HepG2 (cell line): ENCODE data around the gene APOA1. TPM values are rescaled to one million over a fixed set of nuclear protein-coding genes. Genes with fewer than 3 reads are reported as not detected.

ENCODE experiments used
- ATAC-seq: fragments of 200-7000 bp; cut with Tn5 transposase; 3 replicates; pipeline ENCODE4 v1.9.1; 2020; ENCODE audit warnings: mild to moderate bottlenecking, moderate library complexity
- BruUV-seq: library from RNA; stranded (reverse); fragments of 400-500 nt; replicated peaks from 2 replicates; lab custom pipeline; 2021; lab: Mats Ljungman, UMichigan
- CTCF ChIA-PET: fragments of 300-600 bp; formaldehyde crosslinking; extraction: SDS; loops from one replicate; lab custom pipeline; 2021; ENCODE audit warnings: low total read pairs, inconsistent platforms, low intra/inter-chr PET ratio; lab: Yijun Ruan, JAX
- POLR2A ChIA-PET: fragments of 350-600 bp; sonication (Branson Sonifier 250); formaldehyde crosslinking; loops from one replicate; lab custom pipeline; 2020; ENCODE audit warnings: antibody characterized with exemption, inconsistent platforms; lab: Yijun Ruan, JAX
- DNase-seq: peaks from one replicate; pipeline ENCODE4 v3.0.0-alpha.2; 2015; ENCODE audit warnings: low spot score
- FAIRE-seq: peaks from 3 replicates; lab custom pipeline; 2011; peaks lifted over from hg19 to GRCh38; lab: Jason Lieb, UNC
- H2AFZ ChIP-seq: one replicate; pipeline ENCODE4 v1.6.1; 2011; ENCODE audit warnings: low read length, inconsistent platforms
- H3K27ac ChIP-seq: fragments of 300-600 bp; 3 replicates; pipeline ENCODE4 v1.8.0; 2011; ENCODE audit warnings: mixed run types, mild to moderate bottlenecking, mixed read lengths, low read length, inconsistent platforms; ENCODE audit not compliant: insufficient read depth; ENCODE audit errors: extremely low read length
- H3K27me3 ChIP-seq, 2 experiments: fragments of 200-600 bp in 1 of 2; 2 replicates in 1 of 2; 3 replicates in 1 of 2; pipeline versions ENCODE4 v1.6.0 to v1.8.0; 2011; ENCODE audit warnings: low read length in 2 of 2, mild to moderate bottlenecking in 2 of 2, moderate library complexity in 2 of 2, inconsistent platforms in 1 of 2; ENCODE audit not compliant: insufficient read depth in 2 of 2, control insufficient read depth in 1 of 2
- H3K36me3 ChIP-seq, 2 experiments: fragments of 200-600 bp in 1 of 2; replicated peaks in 1 of 2; 2 replicates in 1 of 2; 3 replicates in 1 of 2; pipeline versions ENCODE4 v1.5.1 to v1.8.0; 2011; ENCODE audit warnings: low read length in 2 of 2, inconsistent platforms in 1 of 2; ENCODE audit not compliant: insufficient read depth in 2 of 2, control insufficient read depth in 1 of 2
- H3K4me1 ChIP-seq: 2 replicates; pipeline ENCODE4 v1.5.1; 2012; ENCODE audit warnings: low read length, inconsistent platforms; ENCODE audit not compliant: insufficient read depth
- H3K4me2 ChIP-seq: 2 replicates; pipeline ENCODE4 v1.6.0; 2011; ENCODE audit warnings: low read depth, low read length, inconsistent platforms
- H3K4me3 ChIP-seq, 3 experiments: fragments of 200-600 bp in 1 of 3; sonication (generic), shearing (Covaris generic) in 1 of 3; replicated peaks in 1 of 3; 2 replicates each; pipeline ENCODE4 v1.5.1; 2011 to 2016; ENCODE audit warnings: low read length in 3 of 3, inconsistent platforms in 2 of 3, low read depth in 2 of 3, mild to moderate bottlenecking in 2 of 3, control low read depth in 1 of 3, mixed read lengths in 1 of 3; ENCODE audit not compliant: insufficient read depth in 1 of 3
- H3K79me2 ChIP-seq: one replicate; pipeline ENCODE4 v1.6.1; 2011; ENCODE audit warnings: low read length, inconsistent platforms; ENCODE audit not compliant: insufficient read depth
- H3K9ac ChIP-seq: 2 replicates; pipeline ENCODE4 v1.6.0; 2011; ENCODE audit warnings: mild to moderate bottlenecking, low read depth, low read length, inconsistent platforms; ENCODE audit not compliant: insufficient read depth
- H3K9me3 ChIP-seq: 2 replicates; pipeline ENCODE4 v1.5.1; 2012; ENCODE audit warnings: mild to moderate bottlenecking, low read length
- H4K20me1 ChIP-seq: 2 replicates; pipeline ENCODE4 v1.6.0; 2011; ENCODE audit warnings: inconsistent platforms, mild to moderate bottlenecking, low read length, moderate library complexity; ENCODE audit not compliant: insufficient read depth
- CREB1 ChIP-seq, 2 experiments: fragments of 450-650 bp in 1 of 2; IDR thresholded peaks; 2 replicates each; pipeline ENCODE4 v1.6.1; 2016 to 2017; ENCODE audit warnings: control low read depth in 1 of 2, mild to moderate bottlenecking in 1 of 2, missing compliant biosample characterization in 1 of 2, missing genetic modification characterization in 1 of 2
- DBP ChIP-seq: sonication (generic); formaldehyde crosslinking; IDR thresholded peaks from 2 replicates; pipeline ENCODE4 v1.4.0; 2020; ENCODE audit warnings: missing genetic modification reagents; ENCODE audit errors: not compliant biosample characterization
- FOSL2 ChIP-seq: sonication (generic); formaldehyde crosslinking; IDR thresholded peaks from 2 replicates; pipeline ENCODE4 v1.4.0; 2020; ENCODE audit warnings: missing genetic modification reagents
- JUND ChIP-seq: sonication (generic); formaldehyde crosslinking; IDR thresholded peaks from 2 replicates; pipeline ENCODE4 v1.8.0; 2022; ENCODE audit warnings: mild to moderate bottlenecking, missing genetic modification reagents
- NFKBIZ ChIP-seq: IDR thresholded peaks from 2 replicates; pipeline ENCODE4 v1.6.1; 2018; ENCODE audit warnings: missing genetic modification reagents, missing compliant biosample characterization
- RARA ChIP-seq: IDR thresholded peaks from 2 replicates; pipeline ENCODE4 v1.6.1; 2016; ENCODE audit warnings: missing genetic modification reagents, missing compliant biosample characterization
- SCMH1 ChIP-seq: sonication (generic); formaldehyde crosslinking; IDR thresholded peaks from 2 replicates; pipeline ENCODE4 v1.9.0; 2021; ENCODE audit warnings: missing genetic modification reagents, mild to moderate bottlenecking, borderline replicate concordance
- USF2 ChIP-seq, 2 experiments: sonication (generic) in 1 of 2; formaldehyde crosslinking in 1 of 2; IDR thresholded peaks; 2 replicates each; pipeline versions ENCODE4 v1.5.1 to v1.6.1; 2011 to 2020; ENCODE audit warnings: borderline replicate concordance in 1 of 2, low read depth in 1 of 2, low read length in 1 of 2, mild to moderate bottlenecking in 1 of 2, missing genetic modification reagents in 1 of 2, moderate library complexity in 1 of 2
- ZMYM3 ChIP-seq: sonication (generic); formaldehyde crosslinking; IDR thresholded peaks from 2 replicates; pipeline ENCODE4 v1.5.1; 2020; ENCODE audit warnings: mild to moderate bottlenecking, missing genetic modification reagents
- ZNF180 ChIP-seq: sonication (generic); formaldehyde crosslinking; IDR thresholded peaks from 2 replicates; pipeline ENCODE4 v1.4.0; 2020; ENCODE audit warnings: low read depth, missing genetic modification reagents, borderline replicate concordance
- ZNF556 ChIP-seq: sonication (generic); formaldehyde crosslinking; IDR thresholded peaks from 2 replicates; pipeline ENCODE4 v1.4.0; 2020; ENCODE audit warnings: mild to moderate bottlenecking, missing genetic modification reagents, borderline replicate concordance
- ZNF574 ChIP-seq: sonication (generic); formaldehyde crosslinking; IDR thresholded peaks from 2 replicates; pipeline ENCODE4 v1.4.0; 2020; ENCODE audit warnings: missing genetic modification reagents
- ZSCAN31 ChIP-seq: sonication (generic); formaldehyde crosslinking; IDR thresholded peaks from 2 replicates; pipeline ENCODE4 v1.5.0; 2020; ENCODE audit warnings: low read depth, mild to moderate bottlenecking, missing genetic modification reagents
- WGBS: methylation state at CpG from one replicate; pipeline ENCODE4 v1.1.6; 2017; ENCODE audit warnings: low lambda C conversion rate; 5-methylcytosine and 5-hydroxymethylcytosine counted together
- in situ Hi-C: cut with HindIII; loops from 2 replicates; pipeline ENCODE4 v1.10.0; 2017; ENCODE audit warnings: low pct_unique_long_range_greater_than_20kb; ENCODE audit not compliant: extremely low pct_ligation_motif_present
- intact Hi-C: fragments of 100-400 bp; cut with micrococcal nuclease; formaldehyde crosslinking; loops from one replicate; pipeline ENCODE4 v1.10.0; 2022; ENCODE audit not compliant: unreplicated experiment
- polyA plus RNA-seq, 8 experiments: library from polyadenylated mRNA; depleted of rRNA in 3 of 8; stranded (reverse) in 7 of 8; unstranded in 1 of 8; fragments of >200 nt; fragmentation: Illumina TruSeq in 4 of 8; extraction: Trizol in 4 of 8; gene quantifications; 2 replicates each; pipeline versions ENCODE4 v1.2.1 to v1.2.3, GENCODE V29; 2011 to 2016; ENCODE audit warnings: low read depth in 4 of 8, missing spikeins in 1 of 8, mixed read lengths in 1 of 8; ENCODE audit not compliant: insufficient read depth in 1 of 8
- total RNA-seq, 5 experiments: library from RNA; depleted of rRNA; stranded (reverse); fragments of >200 nt; fragmentation: Illumina TruSeq; extraction: Trizol; gene quantifications; 2 replicates each; pipeline ENCODE4 v1.2.3, GENCODE V29; 2016; ENCODE audit warnings: low read depth in 1 of 5
- TF ChIP-seq, protein P1 (sequence below): sonication (generic); formaldehyde crosslinking; IDR thresholded peaks from 2 replicates; pipeline ENCODE4 v1.8.0; 2022; ENCODE audit warnings: missing genetic modification reagents, mild to moderate bottlenecking, inconsistent platforms, borderline replicate concordance

APOA1 gene
- total and polyA plus RNA-seq, 2 of the 13 experiments (the other 11 are each of a cell fraction or from before 2014, with no cell fraction given) = 1,973 to 5,485 TPM

DNA sequence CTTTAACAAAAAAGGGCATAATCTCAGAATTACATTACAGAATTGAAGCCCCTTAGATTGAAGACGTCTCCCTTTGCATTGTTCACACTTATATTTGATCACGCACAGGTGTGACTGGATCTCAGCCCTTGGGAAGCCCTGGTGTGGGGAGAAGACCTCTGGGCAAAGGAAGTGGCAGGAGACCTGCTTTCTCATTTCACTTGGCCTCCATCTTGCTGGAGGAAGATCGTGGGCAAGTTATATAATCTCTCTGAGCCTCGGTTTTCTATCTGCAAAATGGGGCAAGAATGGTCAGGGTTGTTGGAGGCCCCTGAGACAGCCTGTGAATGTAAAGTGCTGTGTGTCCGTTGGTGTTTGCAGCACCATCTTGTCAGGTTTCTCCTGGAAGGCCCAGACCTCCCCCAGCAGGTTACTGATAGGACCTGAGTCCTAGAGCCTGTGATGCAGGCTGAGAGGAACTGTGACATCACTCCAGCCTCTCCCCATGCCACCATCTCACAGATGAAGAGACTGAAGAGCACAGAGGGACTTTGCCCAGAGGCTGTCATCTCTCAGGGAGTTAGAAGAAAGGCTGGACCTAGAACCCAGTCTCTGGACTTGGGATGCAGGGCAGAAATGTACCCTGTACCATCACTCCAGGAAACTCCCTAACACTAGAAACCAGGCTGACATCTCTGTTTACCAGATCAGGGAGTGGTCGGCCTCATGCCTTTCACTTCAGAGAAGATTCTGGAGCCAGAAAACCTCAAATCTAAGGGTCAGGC, 1.1 kb upstream of the APOA1 start:
- H2AFZ ChIP-seq = no peak overlapping the region
- DNase-seq (peak; percentile 20), FAIRE-seq (peak; percentile 56), ATAC-seq (no peak)
- peaks cover 9% of the 10 kb centered on the region; the same call in 1 of the 2 replicates for H4K20me1 ChIP-seq
- H3K27ac ChIP-seq = peak overlapping the region; percentile 99
- peaks cover 23% of the 10 kb centered on the region for H3K79me2 ChIP-seq
- H3K9ac ChIP-seq = peak overlapping the region; percentile 60; the same call in 1 of the 2 replicates
- H3K4me2 ChIP-seq = peak overlapping the region; percentile 92
- ChIA-PET CTCF (no interaction called here), POLR2A (interaction anchor here (1.5 to 18.4 kb wide), 10 partner anchors 12 to 307 kb away, joined by 7 to 1365 read pairs (median 27); partner anchors contain the start of genes APOA4, APOA5, APOC3 and PAFAH1B2)
- H3K36me3 ChIP-seq = peaks cover 0 to 2% of the 10 kb centered on the region in 2 experiments; a peak in 3 of 5 replicates
- H3K4me3 ChIP-seq = peak overlapping the region in 1 of 3 experiments; percentile 92; a peak in 2 of 6 replicates
- no peaks in the 10 kb centered on the region for H3K9me3 ChIP-seq
- H3K4me1 ChIP-seq = peaks cover 87% of the 10 kb centered on the region
- H3K27me3 ChIP-seq = no peaks in the 10 kb centered on the region
- intact Hi-C loops (no loop called here), in situ Hi-C loops (loop anchor here (5.0 kb wide), 1 partner anchor 46 kb away; the partner anchor contains the start of gene APOA5)
- 52% methylated on average over 4 of the region's 6 CpGs for WGBS
- no TSS peak for BruUV-seq
- TF ChIP-seq DBP (CRISPR knock-in tag) = no peak
- no peak for TF ChIP-seq ZSCAN31 (CRISPR knock-in tag)
- no peak for TF ChIP-seq SCMH1 (CRISPR knock-in tag)
- TF ChIP-seq, protein P1, sequence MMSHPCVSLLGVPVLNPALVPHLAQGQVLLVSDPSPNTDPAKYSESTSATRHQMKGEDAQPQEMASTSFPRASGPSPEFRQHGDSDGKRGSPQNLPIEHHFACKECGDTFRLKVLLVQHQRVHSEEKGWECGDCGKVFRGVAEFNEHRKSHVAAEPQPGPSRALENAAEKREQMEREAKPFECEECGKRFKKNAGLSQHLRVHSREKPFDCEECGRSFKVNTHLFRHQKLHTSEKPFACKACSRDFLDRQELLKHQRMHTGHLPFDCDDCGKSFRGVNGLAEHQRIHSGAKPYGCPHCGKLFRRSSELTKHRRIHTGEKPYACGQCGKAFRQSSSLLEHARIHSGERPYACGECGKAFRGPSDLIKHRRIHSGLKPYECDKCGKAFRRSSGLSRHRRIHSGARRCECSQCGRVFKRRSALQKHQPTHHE (CRISPR knock-in tag) = no peak
- no peak for TF ChIP-seq ZNF556 (CRISPR knock-in tag)
- 0 out of 2 replicates have a peak, but pooled peaks have one; percentile 7 for TF ChIP-seq ZMYM3 (CRISPR knock-in tag)
- peak; percentile 25; the same call in 1 of the 2 replicates for TF ChIP-seq CREB1 (IDR thresholded peaks at IDR 0.05)
- no peak for TF ChIP-seq CREB1 (CRISPR knock-in tag; IDR thresholded peaks at IDR 0.05)
- TF ChIP-seq RARA (CRISPR knock-in tag) = peak; percentile 54; the same call in 1 of the 2 replicates
- no peak for TF ChIP-seq NFKBIZ (CRISPR knock-in tag)
- no peak for TF ChIP-seq ZNF180 (CRISPR knock-in tag)
- no peak for TF ChIP-seq JUND (CRISPR knock-in tag)
- no peak for TF ChIP-seq FOSL2
- TF ChIP-seq ZNF574 (CRISPR knock-in tag) = no peak
- no peak for TF ChIP-seq USF2 (IDR thresholded peaks at IDR 0.05; ENCODE audit: low read depth, low read length)
- no peak for TF ChIP-seq USF2 (CRISPR knock-in tag; IDR thresholded peaks at IDR 0.05; ENCODE audit: borderline replicate concordance)
